Mesothelial cell of epicardium (in vitro differentiated cells): ENCODE results near the gene EXOC4. TPM values are rescaled to one million over a fixed set of nuclear protein-coding genes. Genes with fewer than 3 reads are reported as not detected.

Experiments
- DNase-seq, 2 experiments: peaks; one replicate each; pipeline ENCODE4 v3.0.0; 2021; ENCODE audit warnings: low spot score in 2 of 2; ENCODE audit not compliant: unreplicated experiment in 2 of 2
- H3K27ac Mint-ChIP-seq: 2 replicates; pipeline ENCODE4 v1.8.0; 2021; ENCODE audit warnings: mixed read lengths
- H3K27me3 Mint-ChIP-seq: 2 replicates; pipeline ENCODE4 v1.8.0; 2021; ENCODE audit warnings: low read depth, mixed read lengths
- H3K36me3 Mint-ChIP-seq: 2 replicates; pipeline ENCODE4 v1.8.0; 2021; ENCODE audit warnings: mixed read lengths
- H3K4me1 Mint-ChIP-seq: 2 replicates; pipeline ENCODE4 v1.8.0; 2021; ENCODE audit warnings: mixed read lengths
- H3K4me3 Mint-ChIP-seq: 2 replicates; pipeline ENCODE4 v1.8.0; 2021; ENCODE audit warnings: mild to moderate bottlenecking, moderate library complexity, mixed read lengths
- H3K9me3 Mint-ChIP-seq: 2 replicates; pipeline ENCODE4 v1.8.0; 2021; ENCODE audit warnings: mixed read lengths
- total RNA-seq: library from RNA; stranded (reverse); gene quantifications from 3 replicates; pipeline ENCODE4 v1.2.1, GENCODE V29; 2021
- TF ChIP-seq, protein P1 (sequence below): fragments of 200-600 bp; sonication (generic); IDR thresholded peaks from one replicate; pipeline ENCODE4 v1.5.0; 2021; ENCODE audit warnings: antibody characterized with exemption; ENCODE audit not compliant: unreplicated experiment

EXOC4 gene
- total RNA-seq, 1 donor from 2014 or later, result 105 TPM

DNA sequence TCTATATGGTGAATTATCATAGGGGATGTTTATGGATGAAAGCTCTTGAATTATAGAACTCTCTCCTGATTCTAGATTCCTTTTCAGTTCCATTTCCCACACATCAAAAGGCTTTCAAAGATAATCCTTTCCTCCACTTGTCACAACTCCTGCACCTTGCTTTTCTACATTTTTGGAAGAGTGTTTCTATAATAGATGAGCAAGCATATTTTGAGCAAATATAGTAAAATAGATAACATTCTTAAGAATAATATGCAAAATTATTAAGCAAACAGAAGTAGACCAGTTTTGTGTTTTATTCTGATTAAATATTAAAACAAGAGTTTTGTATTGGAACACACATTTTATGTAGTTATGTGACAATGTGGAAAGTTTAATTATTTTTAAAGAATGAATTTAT is 340.7 kb downstream of the EXOC4 start:
- Mint-ChIP-seq H3K36me3 (no peaks in the 10 kb centered on the region), H3K27ac (no peak overlapping the region), H3K4me1 (no peaks in the 10 kb centered on the region), H3K9me3 (no peaks in the 10 kb centered on the region), H3K27me3 (no peaks in the 10 kb centered on the region), H3K4me3 (no peak overlapping the region)
- TF ChIP-seq, protein P1, sequence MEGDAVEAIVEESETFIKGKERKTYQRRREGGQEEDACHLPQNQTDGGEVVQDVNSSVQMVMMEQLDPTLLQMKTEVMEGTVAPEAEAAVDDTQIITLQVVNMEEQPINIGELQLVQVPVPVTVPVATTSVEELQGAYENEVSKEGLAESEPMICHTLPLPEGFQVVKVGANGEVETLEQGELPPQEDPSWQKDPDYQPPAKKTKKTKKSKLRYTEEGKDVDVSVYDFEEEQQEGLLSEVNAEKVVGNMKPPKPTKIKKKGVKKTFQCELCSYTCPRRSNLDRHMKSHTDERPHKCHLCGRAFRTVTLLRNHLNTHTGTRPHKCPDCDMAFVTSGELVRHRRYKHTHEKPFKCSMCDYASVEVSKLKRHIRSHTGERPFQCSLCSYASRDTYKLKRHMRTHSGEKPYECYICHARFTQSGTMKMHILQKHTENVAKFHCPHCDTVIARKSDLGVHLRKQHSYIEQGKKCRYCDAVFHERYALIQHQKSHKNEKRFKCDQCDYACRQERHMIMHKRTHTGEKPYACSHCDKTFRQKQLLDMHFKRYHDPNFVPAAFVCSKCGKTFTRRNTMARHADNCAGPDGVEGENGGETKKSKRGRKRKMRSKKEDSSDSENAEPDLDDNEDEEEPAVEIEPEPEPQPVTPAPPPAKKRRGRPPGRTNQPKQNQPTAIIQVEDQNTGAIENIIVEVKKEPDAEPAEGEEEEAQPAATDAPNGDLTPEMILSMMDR, result no peak
- DNase-seq, result no peak

DNA sequence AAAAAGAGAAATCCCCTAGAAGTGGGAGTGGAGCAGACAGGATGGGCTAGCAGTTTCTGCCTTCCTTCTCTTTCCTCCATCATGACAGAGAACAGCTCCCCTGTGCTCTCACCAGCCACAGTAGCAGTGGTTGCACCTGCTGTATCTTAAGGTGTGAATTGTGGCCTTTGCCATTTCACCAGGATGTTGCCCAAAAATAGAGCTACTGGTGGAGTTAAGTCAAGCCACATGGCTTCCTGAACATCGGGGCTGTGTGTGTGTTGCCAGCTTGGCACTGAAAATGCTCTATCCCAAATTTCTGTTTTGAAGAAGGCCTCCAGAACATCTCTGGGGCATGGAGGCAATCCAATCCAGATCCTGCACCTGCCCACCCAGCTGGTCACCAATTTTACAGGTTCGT is 348.7 kb downstream of the EXOC4 start:
- no peak overlapping the region for H3K4me3 Mint-ChIP-seq

DNA sequence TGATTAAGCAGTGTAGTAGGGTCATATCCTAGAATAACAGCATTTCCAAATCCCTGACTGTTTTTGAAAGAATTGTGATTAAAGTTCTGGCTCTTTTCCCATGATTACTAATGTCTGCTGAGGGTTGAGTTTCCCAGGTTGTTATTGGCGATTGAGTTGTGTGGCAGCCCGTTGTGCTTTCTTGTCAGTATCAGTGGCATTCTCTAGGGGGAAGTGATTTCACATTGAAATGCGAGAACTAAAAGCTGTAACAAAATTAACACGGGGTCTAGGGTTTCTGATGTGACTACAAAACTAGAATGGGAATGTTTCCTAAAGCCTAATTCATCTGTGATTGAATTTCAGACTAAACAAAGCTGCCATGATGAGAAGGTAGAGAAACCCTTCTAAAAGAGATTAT is 349.4 kb downstream of the EXOC4 start:
- Mint-ChIP-seq H3K27ac (no peak overlapping the region), H3K36me3 (no peaks in the 10 kb centered on the region), H3K4me3 (no peak overlapping the region), H3K9me3 (no peaks in the 10 kb centered on the region), H3K27me3 (no peaks in the 10 kb centered on the region), H3K4me1 (no peaks in the 10 kb centered on the region)
- DNase-seq, result no peak
- TF ChIP-seq, protein P1, result no peak

More for the DNA sequence above, 348.7 kb downstream of the EXOC4 start:
- TF ChIP-seq, protein P1, result no peak
- Mint-ChIP-seq H3K27me3 (no peaks in the 10 kb centered on the region), H3K27ac (no peak overlapping the region), H3K36me3 (no peaks in the 10 kb centered on the region), H3K9me3 (no peaks in the 10 kb centered on the region), H3K4me1 (no peaks in the 10 kb centered on the region)
- DNase-seq, result no peak

DNA sequence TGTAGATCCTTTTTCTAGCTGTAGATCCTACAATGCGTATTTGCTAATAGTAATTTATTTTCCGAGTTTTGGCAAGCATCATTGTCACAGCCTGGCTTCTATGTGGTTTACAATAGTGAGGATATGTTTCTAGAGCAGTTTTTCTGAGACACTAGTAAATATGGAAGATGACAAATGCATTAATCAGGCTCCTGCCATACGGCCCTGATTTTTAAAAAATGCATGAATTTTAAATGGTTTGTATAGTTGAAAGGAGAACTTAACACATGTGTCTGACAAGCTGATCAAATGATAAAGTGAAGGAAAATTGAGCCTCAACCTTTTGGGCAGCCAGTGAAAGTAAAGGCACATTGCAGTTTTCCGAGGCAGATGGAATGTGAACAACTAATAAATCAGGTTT is 354.1 kb downstream of the EXOC4 start:
- TF ChIP-seq, protein P1, result no peak
- H3K9me3 Mint-ChIP-seq, result no peaks in the 10 kb centered on the region
- no peaks in the 10 kb centered on the region for H3K4me1 Mint-ChIP-seq
- no peak overlapping the region for H3K27ac Mint-ChIP-seq
- no peak overlapping the region for H3K4me3 Mint-ChIP-seq
- no peaks in the 10 kb centered on the region for H3K27me3 Mint-ChIP-seq
- H3K36me3 Mint-ChIP-seq, result no peaks in the 10 kb centered on the region
- no peak for DNase-seq

DNA sequence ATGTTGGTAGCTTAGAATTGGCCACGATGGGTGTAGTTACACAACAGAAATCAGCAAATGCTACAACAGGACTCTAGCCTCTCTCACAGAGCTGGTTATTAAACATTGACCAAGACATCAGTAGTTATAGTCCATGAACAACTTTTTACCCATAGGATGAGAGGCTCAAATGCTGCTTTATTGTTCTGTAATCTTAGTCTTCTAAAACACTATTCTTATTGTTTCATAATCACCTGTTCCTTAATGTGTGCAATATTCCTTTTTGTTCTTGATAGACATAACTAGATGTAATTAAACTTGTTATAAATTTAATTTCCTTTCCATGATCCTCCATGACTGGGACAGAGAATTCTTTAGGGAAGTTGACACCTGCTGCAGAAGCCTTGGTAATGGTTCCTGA is 356.9 kb downstream of the EXOC4 start:
- no peak for DNase-seq
- TF ChIP-seq, protein P1, result no peak
- Mint-ChIP-seq H3K9me3 (no peaks in the 10 kb centered on the region), H3K4me1 (no peaks in the 10 kb centered on the region), H3K36me3 (no peaks in the 10 kb centered on the region), H3K27ac (no peak overlapping the region), H3K27me3 (no peaks in the 10 kb centered on the region), H3K4me3 (no peak overlapping the region)

DNA sequence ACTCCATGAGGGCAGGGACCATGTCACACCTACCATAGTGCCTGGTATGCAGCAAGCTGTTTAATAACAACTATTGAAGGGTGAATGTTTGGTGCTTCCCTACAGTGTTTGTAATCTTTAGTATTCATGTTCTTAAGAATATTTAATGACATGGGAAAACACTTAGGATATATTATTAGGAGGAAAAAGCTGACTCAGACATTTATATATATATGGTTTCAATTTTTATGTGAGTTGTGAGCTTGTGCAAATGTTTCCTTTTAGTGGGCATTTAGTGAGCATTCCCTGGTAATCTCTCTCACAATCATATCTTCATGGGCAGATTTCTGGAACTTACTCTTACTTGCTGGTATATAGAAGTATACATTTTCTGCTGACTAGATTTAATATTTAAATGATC is 359.1 kb downstream of the EXOC4 start:
- H3K27me3 Mint-ChIP-seq, result no peaks in the 10 kb centered on the region
- TF ChIP-seq, protein P1, result no peak
- no peaks in the 10 kb centered on the region for H3K36me3 Mint-ChIP-seq
- no peak overlapping the region for H3K4me3 Mint-ChIP-seq
- no peak for DNase-seq
- H3K9me3 Mint-ChIP-seq, result no peaks in the 10 kb centered on the region
- H3K27ac Mint-ChIP-seq, result no peak overlapping the region
- H3K4me1 Mint-ChIP-seq, result no peaks in the 10 kb centered on the region
